Measurements from ENCODE around the gene CCDC183.
"Not testable (repeated sequence)": the region's sequence is repeated elsewhere in the genome, so short reads cannot be mapped to it uniquely, and the experiment has no call there.

GRCh38 chr9:136765745-136766409 is 30.3 kb upstream of the CCDC183 start:
- not testable (repeated sequence) for TF ChIP-seq EZH2 (IDR thresholded peaks at IDR 0.05; ENCODE audit: borderline replicate concordance, low read length); CTCF (conservative IDR thresholded peaks at IDR 0.05 in 1 of 2, IDR thresholded peaks at IDR 0.05 in 1 of 2; ENCODE audit: extremely low read depth in 1 of 2, insufficient read depth in 1 of 2, low read depth in 1 of 2, low read length in 2 of 2)
